K562 (cell line): ENCODE data around the gene PRR15L.

Experiments
- CTCF ChIP-seq, 3 experiments: IDR thresholded peaks in 2 of 3; conservative IDR thresholded peaks in 1 of 3; 2 replicates each; pipeline ENCODE4 v1.5.1; 2011 to 2012; ENCODE audit warnings: low read length in 3 of 3, mild to moderate bottlenecking in 3 of 3, control low read depth in 2 of 3, improper control_type of control experiment in 1 of 3, inconsistent platforms in 1 of 3, low read depth in 1 of 3, mixed read lengths in 1 of 3, moderate library complexity in 1 of 3; ENCODE audit not compliant: insufficient read depth in 2 of 3
- EGR1 ChIP-seq: fragments of 450-650 bp; conservative IDR thresholded peaks from 2 replicates; pipeline ENCODE4 v1.6.1; 2017; ENCODE audit warnings: mild to moderate bottlenecking
- ESRRA ChIP-seq: fragments of 450-650 bp; IDR thresholded peaks from 2 replicates; pipeline ENCODE4 v1.6.1; 2014; ENCODE audit warnings: low read depth, mild to moderate bottlenecking, moderate library complexity, borderline replicate concordance
- GABPA ChIP-seq: fragments of 200-800 bp; sonication (Bioruptor generic); conservative IDR thresholded peaks from 2 replicates; pipeline ENCODE4 v1.6.1; 2016; ENCODE audit warnings: low read depth, missing genetic modification characterization, missing compliant biosample characterization
- JUND ChIP-seq, 2 experiments: IDR thresholded peaks; 2 replicates in 1 of 2; 3 replicates in 1 of 2; pipeline ENCODE4 v1.6.1; 2011; ENCODE audit warnings: borderline replicate concordance in 2 of 2, low read depth in 2 of 2, low read length in 2 of 2, improper control_type of control experiment in 1 of 2, missing biosample characterization in 1 of 2, missing genetic modification characterization in 1 of 2, missing genetic modification reagents in 1 of 2
- MXI1 ChIP-seq: IDR thresholded peaks from 2 replicates; pipeline ENCODE4 v1.6.1; 2011; ENCODE audit warnings: low read depth, mild to moderate bottlenecking, improper control_type of control experiment, low read length
- POLR2A ChIP-seq: fragments of 450-650 bp; conservative IDR thresholded peaks from 2 replicates; pipeline ENCODE4 v1.6.1; 2016
- POLR2AphosphoS5 ChIP-seq: IDR thresholded peaks from 2 replicates; pipeline ENCODE4 v1.6.1; 2011; ENCODE audit warnings: mild to moderate bottlenecking, low read depth, low read length, moderate library complexity; ENCODE audit not compliant: control insufficient read depth, insufficient read depth
- SNRNP70 ChIP-seq: fragments of 200-400 bp; formaldehyde crosslinking; optimal IDR thresholded peaks from 2 replicates; pipeline ENCODE3; 2017; ENCODE audit warnings: low read depth, low read length
- ZBTB7A ChIP-seq: IDR thresholded peaks from 2 replicates; pipeline ENCODE4 v1.6.1; 2011; ENCODE audit warnings: low read depth, mild to moderate bottlenecking, low read length, moderate library complexity, borderline replicate concordance; ENCODE audit not compliant: control insufficient read depth
- ZNF274 ChIP-seq: IDR thresholded peaks from 2 replicates; pipeline ENCODE4 v1.6.1; 2011; ENCODE audit warnings: low read depth, mild to moderate bottlenecking, low read length, moderate library complexity, borderline replicate concordance

- no peak for TF ChIP-seq GABPA (tag)
- no peak for TF ChIP-seq POLR2AphosphoS5
- 0 out of 6 replicates have a peak, but pooled peaks of 1 of the 3 experiments have one; percentile 30 for TF ChIP-seq CTCF (IDR thresholded peaks at IDR 0.05 in 2 of 3, conservative IDR thresholded peaks at IDR 0.05 in 1 of 3; ENCODE audit: insufficient read depth in 2 of 3, low read depth in 1 of 3, low read length in 3 of 3)
- TF ChIP-seq ESRRA = no peak
- TF ChIP-seq SNRNP70 = no peak
- TF ChIP-seq MXI1 = no peak
- TF ChIP-seq POLR2A = no peak
- TF ChIP-seq ZBTB7A = no peak
- TF ChIP-seq ZNF274 = no peak
- no peak for TF ChIP-seq EGR1
- no peak for TF ChIP-seq JUND (IDR thresholded peaks at IDR 0.05; ENCODE audit: borderline replicate concordance, low read depth, low read length)
- TF ChIP-seq JUND (tag; IDR thresholded peaks at IDR 0.05; ENCODE audit: borderline replicate concordance, low read depth, low read length) = no peak
Observed at GRCh38 chr17:47999582-47999981, 41.9 kb upstream of the PRR15L start.
